GM18519 (cell line): ENCODE data around the gene SMIM35.

ENCODE experiments used
- ATAC-seq: cut with Tn5 transposase; IDR thresholded peaks from one replicate; pipeline ENCODE4 v1.9.1; 2021; ENCODE audit warnings: mild to moderate bottlenecking, moderate library complexity; ENCODE audit not compliant: unreplicated experiment, low FRiP score

SMIM35 gene

GRCh38 chr11:117970400-117971024, 116.3 kb downstream of the SMIM35 start:
- ATAC-seq: no peak

- no peak for ATAC-seq
Measured at GRCh38 chr11:117969160-117969991, 117.4 kb downstream of the SMIM35 start.

GRCh38 chr11:117966908-117967307, 119.9 kb downstream of the SMIM35 start:
- ATAC-seq: no peak

- no peak for ATAC-seq
Measured at GRCh38 chr11:117962826-117963225, 123.9 kb downstream of the SMIM35 start.

GRCh38 chr11:117961896-117962295, 124.9 kb downstream of the SMIM35 start:
- ATAC-seq: no peak

- ATAC-seq: no peak
Measured at GRCh38 chr11:117960406-117960805, 126.4 kb downstream of the SMIM35 start.

- no peak for ATAC-seq
Measured at GRCh38 chr11:117959438-117960149, 127.2 kb downstream of the SMIM35 start.

- no peak for ATAC-seq
Measured at GRCh38 chr11:117958949-117959348, 127.8 kb downstream of the SMIM35 start.
